HCT116 (cell line): Measurements from ENCODE around the gene MRPS17. TPM values are rescaled to one million over a fixed set of nuclear protein-coding genes. Genes with fewer than 3 reads are reported as not detected.
A peak's percentile ranks its signal among the peaks of the same experiment; 100 is the strongest.

Experiments used
- ATAC-seq: fragments of 200-7000 bp; cut with Tn5 transposase; 2 replicates; pipeline ENCODE4 v1.9.1; 2020; ENCODE audit warnings: mild to moderate bottlenecking, moderate library complexity
- BruUV-seq: library from RNA; stranded (reverse); fragments of 400-500 nt; replicated peaks from 2 replicates; lab custom pipeline; 2021; lab: Mats Ljungman, UMichigan
- CTCF ChIA-PET: fragments of 300-600 bp; sonication (Branson Sonifier 250); formaldehyde crosslinking; loops from one replicate; lab custom pipeline; 2021; ENCODE audit warnings: antibody characterized with exemption; lab: Charles Lee
- POLR2A ChIA-PET: fragments of 300-600, 350-600 bp; sonication (Branson Sonifier 250); formaldehyde crosslinking; loops from one replicate; lab custom pipeline; 2021; ENCODE audit warnings: antibody characterized with exemption; lab: Charles Lee
- RAD21 ChIA-PET, 2 experiments: fragments of 300-600 bp; sonication (Branson Sonifier 250); formaldehyde crosslinking; loops; one replicate each; lab custom pipeline; 2023; ENCODE audit warnings: low total read pairs in 2 of 2; ENCODE audit not compliant: uncharacterized antibody in 2 of 2, unreplicated experiment in 2 of 2, low non-redundant PET in 1 of 2; lab: Charles Lee
- DNase-seq: peaks from one replicate; pipeline ENCODE4 v3.0.0-alpha.2; 2010; ENCODE audit warnings: low read depth, low spot score
- H2AFZ ChIP-seq: fragments of 200-600 bp; shearing (Covaris generic), sonication (generic); 2 replicates; pipeline ENCODE4 v1.6.1; 2017; ENCODE audit warnings: low read depth, mixed run types, mixed read lengths, antibody characterized with exemption, low read length; ENCODE audit not compliant: poor library complexity, severe bottlenecking
- H3K27ac ChIP-seq: 2 replicates; pipeline ENCODE4 v1.5.1; 2012; ENCODE audit warnings: low read depth, low read length
- H3K27me3 ChIP-seq: fragments of 200-600 bp; sonication (generic); 2 replicates; pipeline ENCODE4 v1.6.1; 2016; ENCODE audit warnings: mixed run types, low read length, mixed read lengths; ENCODE audit not compliant: insufficient read depth
- H3K36me3 ChIP-seq, 2 experiments: fragments of 200-500 bp in 1 of 2; fragments of 200-600 bp in 1 of 2; sonication (Bioruptor generic) in 1 of 2; sonication (generic) in 1 of 2; 2 replicates each; pipeline versions ENCODE4 v1.5.1 to v1.6.1; 2014 to 2016; ENCODE audit warnings: low read length in 2 of 2, inconsistent platforms in 1 of 2, mixed read lengths in 1 of 2, mixed run types in 1 of 2; ENCODE audit not compliant: insufficient read depth in 2 of 2, control insufficient read depth in 1 of 2
- H3K4me1 ChIP-seq, 2 experiments: fragments of 200-600 bp in 1 of 2; sonication (generic) in 1 of 2; 2 replicates each; pipeline versions ENCODE4 v1.5.1 to v1.6.1; 2012 to 2017; ENCODE audit warnings: low read length in 2 of 2, inconsistent platforms in 1 of 2, mild to moderate bottlenecking in 1 of 2, mixed read lengths in 1 of 2, mixed run types in 1 of 2, moderate library complexity in 1 of 2; ENCODE audit not compliant: insufficient read depth in 2 of 2, control insufficient read depth in 1 of 2
- H3K4me2 ChIP-seq: fragments of 200-600 bp; sonication (generic); 2 replicates; pipeline ENCODE4 v1.6.1; 2017; ENCODE audit warnings: mixed run types, low read length, mixed read lengths
- H3K4me3 ChIP-seq, 2 experiments: fragments of 200-600 bp in 1 of 2; sonication (generic) in 1 of 2; replicated peaks in 1 of 2; 2 replicates each; pipeline ENCODE4 v1.5.1; 2011 to 2016; ENCODE audit warnings: low read length in 2 of 2, control low read depth in 1 of 2, low read depth in 1 of 2, mild to moderate bottlenecking in 1 of 2, mixed read lengths in 1 of 2, mixed run types in 1 of 2
- H3K79me2 ChIP-seq: fragments of 200-600 bp; sonication (generic); 2 replicates; pipeline ENCODE4 v1.6.1; 2017; ENCODE audit warnings: mild to moderate bottlenecking, mixed run types, low read length, moderate library complexity, mixed read lengths; ENCODE audit not compliant: insufficient read depth
- H3K9ac ChIP-seq: fragments of 200-600 bp; sonication (generic); 2 replicates; pipeline ENCODE4 v1.6.1; 2016; ENCODE audit warnings: low read length, mixed read lengths
- H3K9me2 ChIP-seq: fragments of 200-600 bp; sonication (generic), shearing (Covaris generic); 2 replicates; pipeline ENCODE4 v1.6.1; 2017; ENCODE audit warnings: mixed run types, mild to moderate bottlenecking, moderate library complexity; ENCODE audit not compliant: insufficient read depth
- H3K9me3 ChIP-seq, 2 experiments: fragments of 200-500 bp in 1 of 2; fragments of 200-600 bp in 1 of 2; sonication (Bioruptor generic) in 1 of 2; sonication (generic) in 1 of 2; 2 replicates each; pipeline ENCODE4 v1.6.1; 2014 to 2017; ENCODE audit warnings: low read length in 2 of 2, mixed read lengths in 2 of 2, inconsistent platforms in 1 of 2, low read depth in 1 of 2, mild to moderate bottlenecking in 1 of 2, mixed run types in 1 of 2, moderate library complexity in 1 of 2; ENCODE audit not compliant: control insufficient read depth in 1 of 2, insufficient read depth in 1 of 2
- H4K20me1 ChIP-seq: fragments of 200-600 bp; sonication (generic), shearing (Covaris generic); 2 replicates; pipeline ENCODE4 v1.6.1; 2017; ENCODE audit warnings: mixed run types, mild to moderate bottlenecking, moderate library complexity; ENCODE audit not compliant: insufficient read depth
- CBX3 ChIP-seq: IDR thresholded peaks from 2 replicates; pipeline ENCODE4 v1.6.1; 2012; ENCODE audit warnings: low read depth
- CTCF ChIP-seq, 3 experiments: fragments of 200-600 bp in 1 of 3; sonication (generic) in 1 of 3; IDR thresholded peaks in 2 of 3; conservative IDR thresholded peaks in 1 of 3; 2 replicates each; pipeline ENCODE4 v1.5.1; 2012 to 2017; ENCODE audit warnings: low read depth in 2 of 3, low read length in 2 of 3, antibody characterized with exemption in 1 of 3, borderline replicate concordance in 1 of 3, control low read depth in 1 of 3, mild to moderate bottlenecking in 1 of 3, mixed read lengths in 1 of 3, mixed run types in 1 of 3, moderate library complexity in 1 of 3; ENCODE audit not compliant: insufficient read depth in 1 of 3
- JUND ChIP-seq: IDR thresholded peaks from 2 replicates; pipeline ENCODE4 v1.6.1; 2012
- POLR2AphosphoS5 ChIP-seq: IDR thresholded peaks from 2 replicates; pipeline ENCODE4 v1.6.1; 2011; ENCODE audit warnings: mild to moderate bottlenecking, low read depth, low read length, moderate library complexity
- REST ChIP-seq: IDR thresholded peaks from 2 replicates; pipeline ENCODE4 v1.6.1; 2012; ENCODE audit warnings: low read depth
- SP1 ChIP-seq: IDR thresholded peaks from 2 replicates; pipeline ENCODE4 v1.6.1; 2012; ENCODE audit warnings: low read depth
- TCF7L2 ChIP-seq: IDR thresholded peaks from 2 replicates; pipeline ENCODE4 v1.7.0; 2011; ENCODE audit warnings: borderline replicate concordance, inconsistent platforms; ENCODE audit not compliant: insufficient read depth, insufficient read length; ENCODE audit errors: extremely low read depth
- ZNF274 ChIP-seq: fragments of 200-500 bp; sonication (Bioruptor generic); IDR thresholded peaks from 2 replicates; pipeline ENCODE4 v1.6.1; 2014; ENCODE audit warnings: mild to moderate bottlenecking, low read depth, low read length, inconsistent platforms
- intact Hi-C: fragments of 100-400 bp; cut with micrococcal nuclease; formaldehyde crosslinking; loops from 2 replicates; pipeline ENCODE4 v1.10.0; 2022
- total RNA-seq: library from RNA; stranded (reverse); gene quantifications from one replicate; pipeline ENCODE4 v1.2.1, GENCODE V29; 2021; ENCODE audit not compliant: unreplicated experiment
- TF ChIP-seq, protein P1 (sequence below): IDR thresholded peaks from 2 replicates; pipeline ENCODE4 v1.6.1; 2012

The MRPS17 gene
- total RNA-seq, 1 experiment from 2014 or later: 27.5 TPM

- TF ChIP-seq POLR2AphosphoS5 (no peak), JUND (no peak), CBX3 (no peak)
Measured at GRCh38 chr7:55931421-55932151, 20.1 kb upstream of the MRPS17 start (continued).

DNA sequence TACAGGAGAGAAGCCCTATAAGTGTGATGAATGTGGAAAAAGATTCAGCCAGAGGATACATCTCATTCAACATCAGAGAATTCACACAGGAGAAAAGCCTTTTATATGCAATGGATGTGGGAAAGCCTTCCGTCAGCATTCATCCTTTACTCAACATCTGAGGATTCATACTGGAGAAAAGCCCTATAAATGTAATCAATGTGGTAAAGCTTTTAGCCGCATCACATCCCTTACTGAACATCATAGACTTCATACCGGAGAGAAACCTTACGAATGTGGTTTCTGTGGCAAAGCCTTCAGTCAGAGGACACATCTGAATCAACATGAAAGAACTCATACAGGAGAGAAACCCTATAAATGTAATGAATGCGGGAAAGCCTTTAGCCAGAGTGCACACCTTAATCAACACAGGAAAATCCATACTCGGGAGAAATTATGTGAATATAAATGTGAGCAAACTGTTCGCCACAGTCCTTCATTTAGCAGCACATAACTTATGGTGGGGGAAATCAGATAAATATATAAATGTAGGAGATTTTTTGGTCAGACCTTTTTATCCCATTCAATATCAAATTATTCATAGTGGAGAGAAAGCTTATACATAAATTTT, 12.1 kb upstream of the MRPS17 start:
- H3K4me1 ChIP-seq: no peaks in the 10 kb centered on the region
- no peak overlapping the region for H3K4me2 ChIP-seq
- peaks cover 0 to 10% of the 10 kb centered on the region in 2 experiments; a peak in 1 of 4 replicates for H3K9me3 ChIP-seq
- no peak overlapping the region for H3K4me3 ChIP-seq
- intact Hi-C loops: no loop called here
- H3K27me3 ChIP-seq: no peaks in the 10 kb centered on the region
- no peaks in the 10 kb centered on the region for H3K79me2 ChIP-seq
- no peak overlapping the region for H2AFZ ChIP-seq
- no peak for ATAC-seq
- ChIA-PET CTCF (no interaction called here), POLR2A (no interaction called here), RAD21 (no interaction called here)
- no peaks in the 10 kb centered on the region for H3K36me3 ChIP-seq
- no peaks in the 10 kb centered on the region for H4K20me1 ChIP-seq
- no peak for DNase-seq
- no TSS peak for BruUV-seq
- H3K9me2 ChIP-seq: no peaks in the 10 kb centered on the region
- no peak overlapping the region for H3K27ac ChIP-seq
- no peak overlapping the region for H3K9ac ChIP-seq
- TF ChIP-seq, protein P1, sequence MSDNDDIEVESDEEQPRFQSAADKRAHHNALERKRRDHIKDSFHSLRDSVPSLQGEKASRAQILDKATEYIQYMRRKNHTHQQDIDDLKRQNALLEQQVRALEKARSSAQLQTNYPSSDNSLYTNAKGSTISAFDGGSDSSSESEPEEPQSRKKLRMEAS: no peak
- TF ChIP-seq SP1 (no peak), REST (no peak), ZNF274 (peak; percentile 89), CTCF (IDR thresholded peaks at IDR 0.05 in 2 of 3, conservative IDR thresholded peaks at IDR 0.05 in 1 of 3; ENCODE audit: borderline replicate concordance in 1 of 3, insufficient read depth in 1 of 3, low read depth in 2 of 3, low read length in 2 of 3) (no peak), TCF7L2 (no peak), CBX3 (no peak), POLR2AphosphoS5 (no peak)
